ENCODE measurements around the gene EYA3. TPM values are rescaled to one million over a fixed set of nuclear protein-coding genes. Genes with fewer than 3 reads are reported as not detected.

The EYA3 gene
- total and polyA plus RNA-seq, 2 donors from 2014 or later = 10.2 to 32.0 TPM

- no peak overlapping the region for H3K27ac ChIP-seq (ENCODE audit: low read depth in 2 of 2, low read length in 2 of 2)
- DNase-seq = no peak
Measured at GRCh38 chr1:27951396-27951795, 137.0 kb downstream of the EYA3 start.

GRCh38 chr1:27949027-27949426 is 139.4 kb downstream of the EYA3 start:
- Histone ChIP-seq H3K27ac (ENCODE audit: low read depth in 2 of 2, low read length in 2 of 2) (no peak overlapping the region), H3K4me1 (ENCODE audit: control insufficient read depth in 2 of 3, insufficient read depth in 2 of 3, low read depth in 1 of 3, low read length in 3 of 3) (no peaks in the 10 kb centered on the region), H3K27me3 (ENCODE audit: control insufficient read depth, insufficient read depth, low read length) (no peaks in the 10 kb centered on the region), H3K9ac (ENCODE audit: low read length in 3 of 3) (no peak overlapping the region), H3K4me3 (ENCODE audit: low read length in 3 of 3) (no peak overlapping the region), H3K9me3 (ENCODE audit: control insufficient read depth in 2 of 3, insufficient read depth in 1 of 3, low read length in 3 of 3) (no peaks in the 10 kb centered on the region), H3K36me3 (ENCODE audit: control insufficient read depth in 2 of 3, insufficient read depth in 3 of 3, low read length in 3 of 3) (no peaks in the 10 kb centered on the region)
- FAIRE-seq (no peak), DNase-seq (no peak)
- no peak for TF ChIP-seq CTCF (IDR thresholded peaks at IDR 0.05; ENCODE audit: borderline replicate concordance, extremely low read depth, insufficient read depth)
- intact Hi-C loops (cut with DNase I) = no loop called here

More at GRCh38 chr1:27951396-27951795, 137.0 kb downstream of the EYA3 start:
- no peak for FAIRE-seq
- Histone ChIP-seq H3K9ac (ENCODE audit: low read length in 3 of 3) (no peak overlapping the region), H3K27me3 (ENCODE audit: control insufficient read depth, insufficient read depth, low read length) (no peaks in the 10 kb centered on the region), H3K36me3 (ENCODE audit: control insufficient read depth in 2 of 3, insufficient read depth in 3 of 3, low read length in 3 of 3) (no peaks in the 10 kb centered on the region), H3K4me1 (ENCODE audit: control insufficient read depth in 2 of 3, insufficient read depth in 2 of 3, low read depth in 1 of 3, low read length in 3 of 3) (no peaks in the 10 kb centered on the region), H3K4me3 (ENCODE audit: low read length in 3 of 3) (no peak overlapping the region), H3K9me3 (ENCODE audit: control insufficient read depth in 2 of 3, insufficient read depth in 1 of 3, low read length in 3 of 3) (no peaks in the 10 kb centered on the region)
- TF ChIP-seq CTCF (IDR thresholded peaks at IDR 0.05; ENCODE audit: borderline replicate concordance, extremely low read depth, insufficient read depth) = no peak
- intact Hi-C loops (cut with DNase I) = no loop called here

GRCh38 chr1:27945020-27945419 is 143.4 kb downstream of the EYA3 start:
- intact Hi-C loops (cut with DNase I) = no loop called here
- no peak overlapping the region for H3K4me3 ChIP-seq (ENCODE audit: low read length in 3 of 3)
- H3K27ac ChIP-seq (ENCODE audit: low read depth in 2 of 2, low read length in 2 of 2) = no peak overlapping the region
- no peaks in the 10 kb centered on the region for H3K36me3 ChIP-seq (ENCODE audit: control insufficient read depth in 2 of 3, insufficient read depth in 3 of 3, low read length in 3 of 3)
- H3K4me1 ChIP-seq (ENCODE audit: control insufficient read depth in 2 of 3, insufficient read depth in 2 of 3, low read depth in 1 of 3, low read length in 3 of 3) = no peaks in the 10 kb centered on the region
- H3K9ac ChIP-seq (ENCODE audit: low read length in 3 of 3) = no peak overlapping the region
- DNase-seq = no peak
- TF ChIP-seq CTCF (IDR thresholded peaks at IDR 0.05; ENCODE audit: borderline replicate concordance, extremely low read depth, insufficient read depth) = no peak
- H3K9me3 ChIP-seq (ENCODE audit: control insufficient read depth in 2 of 3, insufficient read depth in 1 of 3, low read length in 3 of 3) = no peaks in the 10 kb centered on the region
- FAIRE-seq = no peak
- no peaks in the 10 kb centered on the region for H3K27me3 ChIP-seq (ENCODE audit: control insufficient read depth, insufficient read depth, low read length)

Measured in kidney (tissue), 14 donors.